Stimulated activated naive CD4-positive, alpha-beta T cell (primary cell): Measurements from ENCODE around the gene TMEM235.
"Not testable (repeated sequence)": the region's sequence is repeated elsewhere in the genome, so short reads cannot be mapped to it uniquely, and the experiment has no call there.

ENCODE experiments used
- DNase-seq, 6 experiments: peaks; one replicate each; lab custom pipeline; 2025; lab: John Stamatoyannopoulos, UW

Gene TMEM235

DNA sequence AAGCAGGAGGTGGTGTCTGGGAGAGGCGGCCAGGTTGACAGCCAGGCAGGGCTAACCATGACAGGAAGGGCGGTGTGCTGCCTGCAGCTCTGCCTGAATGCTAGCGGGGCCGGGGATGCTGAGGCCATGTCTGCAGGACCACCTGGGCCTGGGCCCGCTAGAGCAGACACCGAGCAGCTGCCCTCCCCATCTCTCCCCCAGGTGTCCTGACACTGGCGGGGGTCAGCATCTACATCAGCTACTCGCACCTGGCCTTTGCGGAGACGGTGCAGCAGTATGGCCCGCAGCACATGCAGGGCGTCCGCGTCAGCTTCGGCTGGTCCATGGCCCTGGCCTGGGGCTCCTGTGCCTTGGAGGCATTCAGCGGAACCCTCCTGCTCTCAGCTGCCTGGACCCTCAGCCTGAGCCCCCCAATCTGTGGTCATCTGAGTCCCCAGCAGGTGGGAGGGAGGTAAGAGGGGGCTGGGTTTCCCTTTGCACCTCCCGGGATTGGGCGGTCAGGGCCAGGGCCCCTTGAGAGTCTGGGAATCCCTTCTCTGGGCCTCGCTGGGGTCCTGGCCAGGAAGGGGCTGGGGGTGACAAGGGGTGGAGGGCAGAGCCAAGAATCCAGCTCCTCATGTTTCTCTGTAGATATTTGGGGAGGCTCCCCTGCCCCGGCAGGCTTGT, 7.5 kb downstream of the TMEM235 start:
- DNase-seq = no peak

- no peak for DNase-seq
Measured at GRCh38 chr17:78239489-78239931, 8.1 kb downstream of the TMEM235 start.

GRCh38 chr17:78240012-78240655, 8.7 kb downstream of the TMEM235 start:
- DNase-seq = no peak

GRCh38 chr17:78240839-78241238, 9.4 kb downstream of the TMEM235 start:
- DNase-seq = no peak

- no peak for DNase-seq
Measured at GRCh38 chr17:78241277-78242023, 10.0 kb downstream of the TMEM235 start.

DNA sequence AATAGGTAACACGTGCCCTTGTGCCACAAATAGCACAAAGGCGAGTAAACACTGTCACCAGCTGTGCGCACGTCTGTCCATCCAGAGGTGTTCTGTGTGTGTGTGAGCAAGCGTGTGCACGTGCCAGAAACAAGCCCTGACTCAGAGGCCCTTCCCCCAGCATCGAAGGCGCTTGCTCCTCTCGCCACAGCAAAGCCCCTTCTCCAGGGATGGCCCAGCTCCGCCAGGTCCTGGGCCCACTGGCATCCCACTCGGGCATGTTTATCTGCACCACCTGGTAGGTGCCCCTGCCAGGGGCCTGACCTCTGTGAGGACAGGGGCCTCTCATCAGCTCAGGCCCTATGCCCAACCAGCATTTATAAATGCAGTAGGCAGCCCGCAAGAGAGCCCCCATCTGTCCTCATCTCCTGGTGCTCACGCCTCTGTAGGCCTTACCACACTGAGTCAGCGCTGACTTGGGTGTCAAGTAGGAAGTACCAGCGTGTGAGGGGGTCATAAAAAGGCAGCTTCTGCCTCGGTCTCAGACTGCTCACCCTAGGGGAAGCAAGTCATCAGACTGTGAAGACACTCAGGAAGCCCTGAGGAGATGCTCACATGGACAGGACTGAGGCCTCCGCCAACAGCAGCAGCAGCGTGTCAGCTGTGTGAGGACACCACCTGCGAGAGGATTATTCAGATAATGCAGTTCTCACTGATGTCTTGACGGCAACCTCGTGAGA, 10.8 kb downstream of the TMEM235 start:
- no peak for DNase-seq

DNA sequence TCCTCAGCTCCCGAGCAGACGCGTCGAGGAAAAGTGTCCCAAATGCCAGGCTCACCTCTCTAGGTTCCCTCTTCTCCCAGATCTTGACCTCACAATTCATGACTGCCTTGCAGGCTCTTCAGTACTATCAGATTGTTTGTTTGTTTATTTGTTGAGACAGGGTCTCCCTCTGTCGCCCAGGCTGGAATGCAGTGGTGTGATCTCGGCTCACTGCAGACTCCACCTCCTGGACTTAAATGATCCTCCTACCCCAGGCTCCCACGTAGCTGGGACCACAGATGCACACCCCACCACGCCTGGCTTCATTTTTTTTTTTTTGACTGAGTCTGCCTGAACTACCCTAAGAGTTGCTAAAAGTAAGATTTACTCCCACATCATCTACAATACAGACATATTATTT, 15.9 kb downstream of the TMEM235 start:
- DNase-seq = no peak

- DNase-seq = no peak
Measured at GRCh38 chr17:78248051-78248914, 16.9 kb downstream of the TMEM235 start.

DNA sequence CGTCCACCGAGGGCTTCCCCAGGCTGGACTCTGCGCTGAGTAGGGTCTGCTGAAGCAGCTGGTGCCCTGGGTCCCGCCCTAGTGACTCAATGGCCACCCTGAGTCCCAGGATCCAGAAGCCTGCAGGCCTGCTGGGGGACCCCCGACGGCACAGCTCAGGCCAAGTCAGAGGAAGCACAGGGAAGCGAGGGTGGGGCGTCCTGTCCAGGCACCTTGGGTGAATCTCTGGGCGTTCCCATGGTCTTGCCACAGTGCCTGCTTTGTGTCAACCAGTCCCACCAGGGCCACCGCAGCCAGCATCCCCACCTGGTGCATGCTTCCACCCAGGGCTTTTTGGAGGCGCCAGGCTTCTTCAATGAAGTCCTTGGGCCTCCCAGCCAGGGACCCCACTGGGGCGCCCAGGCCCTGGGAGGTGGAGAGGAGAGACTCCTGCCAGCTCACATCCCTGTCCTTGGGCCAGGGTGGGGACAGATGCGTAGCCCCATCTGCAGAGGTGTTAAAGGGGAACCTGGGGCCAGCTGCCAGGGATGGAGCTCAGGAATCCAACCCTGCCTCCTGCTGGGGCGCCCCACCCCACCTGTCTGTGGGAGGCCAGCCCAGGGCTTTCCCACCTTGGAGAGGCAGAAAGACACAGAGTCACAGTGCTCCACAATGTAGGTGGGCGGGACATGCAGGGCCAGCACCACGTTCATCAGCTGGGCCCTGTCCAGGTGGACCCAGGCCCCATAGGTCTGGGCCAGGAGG, 17.8 kb downstream of the TMEM235 start:
- DNase-seq = no peak

GRCh38 chr17:78249818-78250806, 18.7 kb downstream of the TMEM235 start:
- no peak for DNase-seq

DNA sequence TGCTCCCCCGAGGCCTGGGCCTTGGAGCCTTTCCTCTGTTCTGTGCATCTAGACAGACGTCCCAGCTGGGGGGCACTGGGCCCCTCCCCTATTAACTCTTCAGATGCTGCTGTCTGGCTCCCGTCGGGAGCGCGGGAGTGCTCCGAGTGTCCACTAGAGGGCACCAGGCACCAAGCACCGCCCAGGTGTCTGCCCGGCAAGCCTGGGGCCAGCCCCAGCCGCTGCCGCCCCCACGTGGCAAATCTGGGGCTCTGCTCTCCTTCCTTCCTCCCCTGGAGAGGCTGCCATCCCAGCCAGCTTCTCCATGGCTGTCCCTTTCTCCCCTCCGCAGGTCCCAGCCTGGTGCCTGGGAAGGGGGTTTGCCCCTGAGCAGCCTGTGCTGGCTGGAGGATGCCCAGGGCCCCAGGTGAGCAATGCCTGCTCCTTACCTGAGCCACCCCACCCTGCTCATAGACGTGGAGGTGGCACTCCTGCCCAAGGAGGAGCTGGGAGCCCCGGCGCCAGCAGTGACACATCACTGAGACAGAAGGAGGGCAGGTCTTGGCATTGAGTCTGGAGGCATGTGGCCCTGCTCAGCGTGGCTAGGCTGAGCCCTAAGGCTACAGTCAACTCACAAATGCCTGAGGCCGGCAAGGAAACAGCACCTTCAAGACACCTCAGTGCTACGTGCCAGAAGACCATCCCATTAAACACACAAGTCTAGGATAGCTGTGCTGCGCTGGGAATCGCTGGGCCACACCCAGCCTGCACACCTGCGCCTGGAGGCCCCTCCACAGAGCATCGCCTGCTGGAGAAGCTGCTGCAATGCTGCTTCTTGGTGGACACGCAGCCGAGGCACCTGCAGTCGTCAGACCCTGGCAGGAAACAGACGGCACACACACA, 19.7 kb downstream of the TMEM235 start:
- peak; percentile 69 to 84 (median 76) for DNase-seq

GRCh38 chr17:78251773-78252103, 20.3 kb downstream of the TMEM235 start:
- DNase-seq = peak in 1 of 6 experiments; percentile 57

- DNase-seq = peak; percentile 70 to 98 (median 85)
Measured at GRCh38 chr17:78252111-78252634, 20.7 kb downstream of the TMEM235 start.

- DNase-seq = peak in 3 of 6 experiments; percentile 38 to 72 (median 64)
Measured at GRCh38 chr17:78252701-78253635, 21.5 kb downstream of the TMEM235 start.

- DNase-seq = not testable (repeated sequence)
Measured at GRCh38 chr17:78253636-78253945, 22.2 kb downstream of the TMEM235 start.

DNA sequence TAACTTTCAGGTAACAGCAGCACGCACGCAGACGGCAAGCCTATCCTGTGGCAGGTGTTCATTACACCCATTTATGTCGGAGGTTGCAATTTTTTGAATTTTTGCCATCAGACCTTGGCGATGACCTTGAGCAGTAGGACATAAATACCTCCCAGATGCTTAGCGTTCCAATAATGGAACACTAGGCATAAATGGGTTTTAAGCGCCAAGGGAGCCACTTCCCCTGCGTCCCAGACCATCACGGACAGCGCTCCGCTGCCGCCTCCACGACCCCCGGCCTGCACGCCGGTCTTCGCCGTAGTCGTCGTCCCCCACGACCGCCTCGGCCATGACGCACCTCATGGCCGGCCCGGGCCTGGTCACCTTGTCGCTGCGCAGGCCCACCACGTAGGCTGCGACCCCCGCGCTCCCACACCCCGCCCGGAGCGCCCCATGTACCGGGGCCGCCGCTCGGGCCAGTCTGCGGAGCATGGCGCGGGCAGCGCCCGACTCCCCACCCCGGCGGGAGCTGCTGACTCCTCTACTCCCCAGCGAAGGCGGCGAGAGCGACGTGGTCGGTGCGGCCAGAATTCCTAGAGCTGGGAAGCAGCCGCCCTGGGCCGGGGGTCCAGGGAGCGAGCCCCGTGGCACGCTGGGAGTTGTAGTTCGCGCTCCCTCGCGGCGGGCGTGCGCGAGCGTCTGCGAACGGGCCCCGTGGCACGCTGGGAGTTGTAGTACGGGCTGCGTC, 22.7 kb downstream of the TMEM235 start:
- peak; percentile 64 to 82 (median 74) for DNase-seq
